GM21390 (cell line): Measurements from ENCODE around the gene OVOL1.
"Not testable (repeated sequence)": the region's sequence is repeated elsewhere in the genome, so short reads cannot be mapped to it uniquely, and the experiment has no call there.

Experiments used
- ATAC-seq: cut with Tn5 transposase; IDR thresholded peaks from one replicate; pipeline ENCODE4 v1.9.1; 2021; ENCODE audit not compliant: unreplicated experiment

Gene OVOL1

GRCh38 chr11:65786786-65787636 is at the start of gene OVOL1:
OVOL1 (plus strand) TSS chr11:65787063; CDS start chr11:65787374, 311 bp downstream.
- no peak for ATAC-seq

- no peak for ATAC-seq
These were observed 47.8 kb upstream of the OVOL1 start for GRCh38 chr11:65739022-65739421.

- ATAC-seq = no peak
These were observed 45.7 kb upstream of the OVOL1 start for GRCh38 chr11:65741185-65741584.

- no peak for ATAC-seq
These were observed 44.5 kb upstream of the OVOL1 start for GRCh38 chr11:65742353-65742752.

- no peak for ATAC-seq
These were observed 43.2 kb upstream of the OVOL1 start for GRCh38 chr11:65743681-65744025.

- ATAC-seq = no peak
These were observed 42.7 kb upstream of the OVOL1 start for GRCh38 chr11:65744026-65744698.

- no peak for ATAC-seq
These were observed 42.2 kb upstream of the OVOL1 start for GRCh38 chr11:65744699-65745042.

- ATAC-seq = no peak
These were observed 41.8 kb upstream of the OVOL1 start for GRCh38 chr11:65745049-65745448.

- not testable (repeated sequence) for ATAC-seq
These were observed 24.7 kb upstream of the OVOL1 start for GRCh38 chr11:65762169-65762568.

- ATAC-seq = not testable (repeated sequence)
These were observed 24.0 kb upstream of the OVOL1 start for GRCh38 chr11:65762816-65763215.

- ATAC-seq = no peak
These were observed 22.4 kb upstream of the OVOL1 start for GRCh38 chr11:65764434-65764833.

- no peak for ATAC-seq
These were observed 20.3 kb upstream of the OVOL1 start for GRCh38 chr11:65766535-65766934.

- no peak for ATAC-seq
These were observed 19.5 kb upstream of the OVOL1 start for GRCh38 chr11:65767406-65767805.

GRCh38 chr11:65767806-65768205 is 19.1 kb upstream of the OVOL1 start:
- ATAC-seq = not testable (repeated sequence)

- ATAC-seq = no peak
These were observed 15.8 kb upstream of the OVOL1 start for GRCh38 chr11:65770951-65771567.

- ATAC-seq = no peak
These were observed 15.2 kb upstream of the OVOL1 start for GRCh38 chr11:65771589-65772112.

- no peak for ATAC-seq
These were observed 13.0 kb upstream of the OVOL1 start for GRCh38 chr11:65773784-65774411.

GRCh38 chr11:65774525-65775306 is 12.1 kb upstream of the OVOL1 start:
- ATAC-seq = no peak

- no peak for ATAC-seq
These were observed 10.7 kb upstream of the OVOL1 start for GRCh38 chr11:65776196-65776595.

- ATAC-seq = no peak
These were observed 10.1 kb upstream of the OVOL1 start for GRCh38 chr11:65776710-65777141.

- no peak for ATAC-seq
These were observed 9.6 kb upstream of the OVOL1 start for GRCh38 chr11:65777241-65777640.
